ENCODE data around the gene SLC29A1. TPM values are rescaled to one million over a fixed set of nuclear protein-coding genes. Genes with fewer than 3 reads are reported as not detected.

Gene SLC29A1
- polyA plus RNA-seq, 6 donors from 2014 or later: 0.15 to 3.1 (median 0.99) TPM

GRCh38 chr6:44238687-44239350 lies 15.4 kb downstream of the SLC29A1 start:
- Mint-ChIP-seq H3K4me1 (peaks cover 9 to 16% (median 9%) of the 10 kb centered on the region in 3 donors), H3K27me3 (no peaks in the 10 kb centered on the region), H3K27ac (peak overlapping the region in 4 of 6 donors; percentile 16 to 87 (median 83)), H3K4me3 (peak overlapping the region; percentile 58 to 96 (median 88)), H3K36me3 (no peaks in the 10 kb centered on the region), H3K9me3 (no peaks in the 10 kb centered on the region)
- ATAC-seq (ENCODE audit: low read depth in 2 of 2) (no peak), DNase-seq (no peak)

GRCh38 chr6:44243345-44243744 lies 19.9 kb downstream of the SLC29A1 start:
- Mint-ChIP-seq H3K4me3 (peak overlapping the region in 2 of 8 donors; percentile 50 to 73), H3K27me3 (peaks cover 0 to 4% (median 0%) of the 10 kb centered on the region in 3 donors), H3K27ac (no peak overlapping the region), H3K9me3 (peaks cover 0 to 6% (median 0%) of the 10 kb centered on the region in 7 donors), H3K4me1 (peaks cover 18 to 34% (median 21%) of the 10 kb centered on the region in 3 donors), H3K36me3 (peaks cover 0 to 9% of the 10 kb centered on the region in 2 donors)
- DNase-seq (no peak), ATAC-seq (ENCODE audit: low read depth in 2 of 2) (no peak)

GRCh38 chr6:44245391-44245911 lies 22.1 kb downstream of the SLC29A1 start:
- DNase-seq: no peak
- Mint-ChIP-seq H3K4me3 (peak overlapping the region; percentile 95 to 100 (median 98)), H3K27ac (peak overlapping the region; percentile 95 to 100 (median 99)), H3K9me3 (peaks cover 0 to 6% (median 0%) of the 10 kb centered on the region in 7 donors), H3K36me3 (peaks cover 13 to 23% of the 10 kb centered on the region in 2 donors), H3K27me3 (peaks cover 0 to 4% (median 0%) of the 10 kb centered on the region in 3 donors), H3K4me1 (peaks cover 36 to 47% (median 39%) of the 10 kb centered on the region in 3 donors)
- ATAC-seq (ENCODE audit: low read depth in 2 of 2): no peak

GRCh38 chr6:44245912-44246662 lies 22.7 kb downstream of the SLC29A1 start:
- Mint-ChIP-seq H3K27me3 (peaks cover 0 to 4% (median 0%) of the 10 kb centered on the region in 3 donors), H3K9me3 (peaks cover 0 to 6% (median 0%) of the 10 kb centered on the region in 7 donors), H3K36me3 (peaks cover 13 to 26% of the 10 kb centered on the region in 2 donors), H3K4me3 (peak overlapping the region; percentile 95 to 100 (median 98)), H3K4me1 (peaks cover 38 to 49% (median 39%) of the 10 kb centered on the region in 3 donors), H3K27ac (peak overlapping the region; percentile 95 to 100 (median 98))
- peak; percentile 44 to 52 for ATAC-seq (ENCODE audit: low read depth in 2 of 2)
- DNase-seq: peak; percentile 88

GRCh38 chr6:44246663-44247337 lies 23.4 kb downstream of the SLC29A1 start, which contains the start of gene HSP90AB1:
Gene HSP90AB1 (plus strand): TSS chr6:44247101. CDS start chr6:44248630, 1,529 bp downstream.
- Mint-ChIP-seq H3K9me3 (peaks cover 0 to 6% (median 0%) of the 10 kb centered on the region in 7 donors), H3K4me1 (peaks cover 41 to 52% (median 43%) of the 10 kb centered on the region in 3 donors), H3K27me3 (peaks cover 0 to 4% (median 0%) of the 10 kb centered on the region in 3 donors), H3K4me3 (peak within 1 kb of the TSS; percentile 95 to 100 (median 98)), H3K27ac (peak within 1 kb of the TSS; percentile 95 to 100 (median 98)), H3K36me3 (peaks cover 16 to 31% of the 10 kb centered on the region in 2 donors)
- ATAC-seq (ENCODE audit: low read depth in 2 of 2) (peak; percentile 71 to 76), DNase-seq (peak; percentile 98)

GRCh38 chr6:44247338-44248302 lies 24.2 kb downstream of the SLC29A1 start:
- peak overlapping the region; percentile 95 to 100 (median 98) for H3K27ac Mint-ChIP-seq
- peaks cover 23 to 35% of the 10 kb centered on the region in 2 donors for H3K36me3 Mint-ChIP-seq
- H3K9me3 Mint-ChIP-seq: peaks cover 0 to 6% (median 0%) of the 10 kb centered on the region in 7 donors
- peaks cover 0 to 4% (median 0%) of the 10 kb centered on the region in 3 donors for H3K27me3 Mint-ChIP-seq
- ATAC-seq (ENCODE audit: low read depth in 2 of 2) (peak; percentile 45 to 50), DNase-seq (peak; percentile 76)
- peaks cover 44 to 55% (median 50%) of the 10 kb centered on the region in 3 donors for H3K4me1 Mint-ChIP-seq
- peak overlapping the region; percentile 95 to 100 (median 98) for H3K4me3 Mint-ChIP-seq

- no peak for ATAC-seq (ENCODE audit: low read depth in 2 of 2)
- Mint-ChIP-seq H3K4me1 (peaks cover 52 to 64% (median 59%) of the 10 kb centered on the region in 3 donors), H3K36me3 (peaks cover 33 to 43% of the 10 kb centered on the region in 2 donors), H3K27me3 (peaks cover 0 to 4% (median 0%) of the 10 kb centered on the region in 3 donors), H3K4me3 (peak overlapping the region; percentile 95 to 100 (median 98)), H3K27ac (peak overlapping the region; percentile 12 to 99 (median 91)), H3K9me3 (peaks cover 0 to 6% (median 0%) of the 10 kb centered on the region in 7 donors)
- no peak for DNase-seq
Observed at GRCh38 chr6:44248579-44248978, 25.2 kb downstream of the SLC29A1 start.

GRCh38 chr6:44249082-44249748 lies 25.8 kb downstream of the SLC29A1 start:
- peaks cover 0 to 6% (median 0%) of the 10 kb centered on the region in 7 donors for H3K9me3 Mint-ChIP-seq
- peaks cover 0 to 4% (median 0%) of the 10 kb centered on the region in 3 donors for H3K27me3 Mint-ChIP-seq
- H3K36me3 Mint-ChIP-seq: peaks cover 36 to 50% of the 10 kb centered on the region in 2 donors
- H3K27ac Mint-ChIP-seq: peak overlapping the region in 5 of 6 donors; percentile 59 to 99 (median 91)
- ATAC-seq (ENCODE audit: low read depth in 2 of 2) (no peak), DNase-seq (no peak)
- H3K4me1 Mint-ChIP-seq: peaks cover 59 to 71% (median 62%) of the 10 kb centered on the region in 3 donors
- H3K4me3 Mint-ChIP-seq: peak overlapping the region; percentile 26 to 100 (median 98)

- peak overlapping the region in 3 of 8 donors; percentile 40 to 97 (median 86) for H3K4me3 Mint-ChIP-seq
- ATAC-seq (ENCODE audit: low read depth in 2 of 2) (no peak), DNase-seq (no peak)
- H3K36me3 Mint-ChIP-seq: peaks cover 36 to 59% of the 10 kb centered on the region in 2 donors
- H3K27ac Mint-ChIP-seq: peak overlapping the region in 3 of 6 donors; percentile 2 to 44 (median 39)
- peaks cover 0 to 4% (median 0%) of the 10 kb centered on the region in 3 donors for H3K27me3 Mint-ChIP-seq
- H3K4me1 Mint-ChIP-seq: peaks cover 65 to 79% (median 69%) of the 10 kb centered on the region in 3 donors
- peaks cover 0 to 6% (median 0%) of the 10 kb centered on the region in 7 donors for H3K9me3 Mint-ChIP-seq
Observed at GRCh38 chr6:44250067-44250717, 26.8 kb downstream of the SLC29A1 start.

- H3K4me3 Mint-ChIP-seq: peak overlapping the region in 1 of 8 donors; percentile 97
- ATAC-seq (ENCODE audit: low read depth in 2 of 2) (no peak), DNase-seq (no peak)
- H3K27me3 Mint-ChIP-seq: peaks cover 0 to 4% (median 0%) of the 10 kb centered on the region in 3 donors
- peaks cover 0 to 6% (median 0%) of the 10 kb centered on the region in 7 donors for H3K9me3 Mint-ChIP-seq
- peak overlapping the region in 1 of 6 donors; percentile 44 for H3K27ac Mint-ChIP-seq
- H3K36me3 Mint-ChIP-seq: peaks cover 36 to 61% of the 10 kb centered on the region in 2 donors
- peaks cover 65 to 79% (median 69%) of the 10 kb centered on the region in 3 donors for H3K4me1 Mint-ChIP-seq
Observed at GRCh38 chr6:44250718-44251123, 27.3 kb downstream of the SLC29A1 start.

Data from naive B cell (primary cell).